Stimulated activated CD4-positive, alpha-beta T cell treated with anti-CD3 and anti-CD28 coated beads, TNF-alpha, amount 100 ng/mL, for 4 hours (primary cell): ENCODE results near the gene B4GALNT1.
"Not testable (repeated sequence)": the region's sequence is repeated elsewhere in the genome, so short reads cannot be mapped to it uniquely, and the experiment has no call there.

ENCODE experiments used
- DNase-seq, 3 experiments: peaks; one replicate each; pipeline ENCODE4 v3.0.0-alpha.2; 2020; ENCODE audit warnings: low read depth in 3 of 3

Gene B4GALNT1

DNA sequence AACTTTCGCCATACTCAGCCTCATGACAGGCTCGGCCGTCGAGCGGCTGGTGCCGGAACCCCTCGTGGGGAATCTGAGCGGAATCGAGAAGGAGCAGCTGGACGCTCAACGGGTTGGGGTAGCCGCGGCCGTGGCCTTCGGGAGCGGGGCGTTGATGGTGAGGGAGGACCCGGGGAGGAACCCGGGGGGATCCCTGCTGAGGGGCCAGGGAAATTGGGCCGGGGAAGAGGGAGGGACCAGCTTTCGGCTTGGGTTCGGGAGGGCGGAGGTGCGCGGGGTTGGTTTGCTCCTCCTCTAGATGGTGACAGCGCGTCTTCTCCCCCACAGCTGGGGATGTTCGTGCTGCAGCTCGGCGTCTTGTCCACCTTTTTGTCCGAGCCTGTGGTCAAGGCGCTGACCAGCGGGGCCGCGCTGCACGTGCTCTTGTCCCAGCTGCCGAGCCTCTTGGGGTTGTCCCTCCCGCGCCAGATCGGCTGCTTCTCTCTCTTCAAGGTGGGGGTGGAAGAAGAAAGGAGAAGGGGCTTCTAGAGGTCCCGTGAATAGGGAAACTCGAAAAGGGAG is 12.0 kb downstream of the B4GALNT1 start:
- DNase-seq = no peak

DNA sequence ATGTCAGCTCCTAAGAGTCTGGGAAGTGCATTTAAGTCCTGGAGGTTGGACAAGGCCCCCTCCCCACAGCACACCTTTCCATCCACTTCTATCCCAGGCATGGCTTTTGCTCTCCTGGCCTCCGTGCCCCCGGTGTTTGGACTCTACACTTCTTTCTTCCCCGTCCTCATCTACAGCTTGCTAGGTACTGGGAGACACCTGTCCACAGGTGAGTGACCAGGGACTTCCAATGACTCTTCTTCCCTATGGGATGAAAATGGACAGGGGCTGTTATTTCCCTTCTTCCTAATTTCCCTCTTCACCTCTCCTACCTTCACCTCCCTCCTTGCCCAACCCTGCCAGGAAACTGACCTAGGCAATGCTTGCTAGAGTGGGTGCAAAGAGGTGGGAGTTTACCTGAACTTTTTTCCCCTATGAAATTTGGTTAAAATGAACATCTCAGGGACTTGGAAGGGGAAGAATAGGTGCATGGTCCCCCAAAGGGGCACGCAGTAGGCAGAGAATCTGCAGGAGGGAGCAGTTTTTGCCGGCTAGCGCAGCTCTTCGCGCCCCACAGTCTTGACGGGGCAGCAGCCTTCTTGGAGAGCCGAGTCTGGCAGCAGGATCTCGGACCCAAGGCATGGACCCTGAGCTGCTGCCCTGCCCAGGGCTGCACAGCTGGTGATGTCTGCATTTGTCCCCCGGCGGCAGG is 12.6 kb downstream of the B4GALNT1 start:
- DNase-seq = no peak

DNA sequence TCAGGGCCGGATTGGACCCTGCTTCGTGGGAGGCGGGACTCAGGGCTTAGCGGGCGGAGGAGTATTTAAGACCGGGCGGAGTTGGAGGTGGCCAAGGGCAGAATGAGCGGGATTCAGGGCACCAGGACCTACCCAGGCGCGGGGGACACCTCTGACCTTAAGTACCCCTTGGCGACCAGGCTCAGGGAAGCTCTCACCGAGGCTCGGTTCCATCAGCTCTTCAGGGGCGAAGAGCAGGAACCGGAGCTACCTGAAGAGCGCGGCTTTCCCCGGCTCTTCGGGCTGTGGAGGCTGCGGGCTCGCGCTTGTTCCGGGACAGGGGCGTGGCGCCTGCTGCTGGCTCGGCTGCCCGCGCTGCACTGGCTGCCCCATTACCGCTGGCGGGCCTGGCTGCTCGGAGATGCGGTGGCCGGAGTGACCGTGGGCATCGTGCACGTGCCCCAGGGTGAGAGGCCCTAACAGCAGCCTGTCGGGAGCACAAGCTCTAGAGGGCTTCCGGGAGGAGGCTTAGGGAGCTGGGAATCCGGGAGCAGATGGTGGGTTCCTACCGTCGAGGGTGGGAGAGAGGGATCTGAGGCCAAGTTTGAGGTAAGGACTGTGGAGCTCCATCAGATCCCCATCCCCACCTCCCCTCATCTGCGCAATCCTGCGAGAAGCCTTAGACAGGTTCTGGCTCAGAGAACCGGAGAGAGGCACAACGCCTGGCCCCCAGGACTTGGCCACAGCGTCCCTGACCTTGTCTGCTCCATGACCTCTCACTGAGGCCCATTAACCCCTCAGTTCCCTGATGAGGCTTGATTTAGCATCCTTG is 13.4 kb downstream of the B4GALNT1 start:
- DNase-seq = no peak

DNA sequence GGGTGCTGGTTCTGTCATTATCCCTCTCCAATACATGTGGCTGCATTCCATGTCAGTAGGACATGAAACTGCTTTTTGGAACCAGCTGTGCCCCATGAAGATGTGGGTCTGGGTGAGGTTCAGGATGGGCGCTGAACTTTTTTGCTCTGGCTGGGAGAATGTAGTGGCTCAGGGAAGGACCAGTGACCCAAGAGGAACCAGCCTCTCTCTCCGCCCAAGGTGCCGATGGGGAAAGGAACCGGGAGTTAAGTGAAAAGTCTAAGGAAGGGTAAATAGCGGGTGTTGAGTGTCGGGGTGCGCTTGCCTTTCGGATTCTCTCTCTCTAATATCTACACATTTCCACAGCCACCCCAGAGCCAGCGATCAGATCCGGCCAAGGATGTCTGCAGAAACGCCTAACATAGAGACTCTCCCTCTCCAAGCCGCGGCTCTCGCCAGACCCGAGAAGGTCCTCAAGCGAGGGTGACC is 14.0 kb downstream of the B4GALNT1 start:
- no peak for DNase-seq

DNA sequence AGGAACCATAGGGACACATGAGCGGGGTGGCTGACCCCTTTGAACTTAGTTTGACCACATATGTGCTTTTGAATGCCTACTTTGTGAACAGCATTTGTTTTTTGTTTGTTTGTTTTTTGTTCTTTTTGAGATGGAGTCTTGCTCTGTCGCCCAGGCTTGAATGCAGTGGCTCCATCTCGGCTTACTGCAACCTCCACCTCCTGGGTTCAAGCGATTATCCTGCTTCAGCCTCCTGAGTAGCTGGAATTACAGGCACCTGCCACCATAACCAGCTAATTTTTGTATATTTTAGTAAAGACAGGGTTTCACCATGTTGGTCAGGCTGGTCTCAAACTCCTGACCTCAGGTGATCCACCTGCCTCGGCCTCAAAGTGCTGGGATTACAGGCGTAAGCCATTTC is 14.6 kb downstream of the B4GALNT1 start:
- DNase-seq = not testable (repeated sequence)

DNA sequence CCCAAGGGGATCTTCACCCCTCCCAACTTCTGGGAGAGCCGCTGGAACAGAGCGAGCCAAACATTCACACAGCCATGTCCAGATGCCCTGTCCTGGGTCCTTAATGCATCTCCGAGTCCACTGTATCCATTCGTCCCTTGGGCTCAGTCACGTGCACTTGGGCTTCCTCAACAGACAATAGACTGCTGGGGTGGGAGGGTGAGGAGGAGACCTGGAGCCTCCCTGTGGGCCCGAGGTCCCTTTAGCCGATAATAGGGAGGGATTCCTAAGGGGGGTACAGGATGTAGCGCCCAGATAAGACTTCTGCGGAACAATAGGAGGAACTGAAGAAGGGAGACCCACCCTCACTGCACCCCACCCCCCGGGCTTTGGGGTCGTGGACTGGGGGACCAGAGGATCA is 15.1 kb downstream of the B4GALNT1 start:
- DNase-seq = no peak

DNA sequence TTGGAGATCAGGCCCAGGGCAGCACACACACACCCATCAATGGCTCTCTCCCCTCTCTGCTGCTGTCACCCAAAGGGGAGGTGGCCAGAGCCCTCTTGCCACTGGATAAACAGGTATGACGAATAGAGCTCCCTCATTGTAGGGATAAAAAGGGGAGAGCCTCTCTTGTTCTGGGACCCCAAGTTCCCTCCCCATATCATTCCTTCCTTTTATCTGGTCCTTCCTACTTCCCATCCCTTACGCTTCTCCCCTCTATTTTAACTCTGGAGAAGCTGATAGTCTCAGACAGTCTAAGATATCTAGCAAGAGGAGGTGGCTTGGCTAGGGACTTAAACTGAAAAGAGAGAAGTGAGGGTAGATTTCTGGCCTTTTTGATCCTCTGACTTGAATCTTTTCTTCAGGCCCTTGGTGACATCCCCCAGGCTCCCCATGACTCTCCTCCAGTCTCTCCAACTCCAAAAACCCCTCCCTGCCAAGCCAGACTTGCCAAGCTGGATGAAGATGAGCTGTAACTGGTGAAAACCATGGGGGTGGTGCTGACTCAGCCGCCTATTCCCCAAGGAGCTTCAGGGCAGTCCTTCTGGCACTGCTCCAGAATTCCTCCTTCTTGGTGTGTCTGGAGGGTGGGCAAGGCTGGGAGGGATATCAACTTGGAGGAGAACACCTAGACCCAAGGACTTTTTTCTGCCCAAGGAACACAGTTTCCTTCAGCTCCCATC is 16.5 kb downstream of the B4GALNT1 start:
- no peak for DNase-seq

DNA sequence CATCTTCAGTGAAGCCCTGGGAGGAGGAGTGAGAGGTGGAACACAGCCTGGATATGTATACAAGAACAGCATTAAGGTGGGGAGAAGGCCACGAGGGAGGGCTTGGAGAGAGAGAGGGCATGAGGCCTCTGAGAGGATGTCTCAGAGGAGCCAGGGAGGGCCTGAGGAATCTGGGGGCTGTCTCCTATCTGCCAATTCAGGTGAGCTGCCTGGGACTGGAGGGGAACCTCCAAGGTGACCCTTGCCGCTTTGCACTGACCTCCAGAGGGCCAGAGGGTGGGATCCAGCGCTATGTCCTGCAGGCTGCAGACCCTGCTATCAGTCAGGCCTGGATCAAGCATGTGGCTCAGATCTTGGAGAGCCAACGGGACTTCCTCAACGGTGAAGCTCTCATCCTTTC is 17.4 kb downstream of the B4GALNT1 start:
- no peak for DNase-seq

DNA sequence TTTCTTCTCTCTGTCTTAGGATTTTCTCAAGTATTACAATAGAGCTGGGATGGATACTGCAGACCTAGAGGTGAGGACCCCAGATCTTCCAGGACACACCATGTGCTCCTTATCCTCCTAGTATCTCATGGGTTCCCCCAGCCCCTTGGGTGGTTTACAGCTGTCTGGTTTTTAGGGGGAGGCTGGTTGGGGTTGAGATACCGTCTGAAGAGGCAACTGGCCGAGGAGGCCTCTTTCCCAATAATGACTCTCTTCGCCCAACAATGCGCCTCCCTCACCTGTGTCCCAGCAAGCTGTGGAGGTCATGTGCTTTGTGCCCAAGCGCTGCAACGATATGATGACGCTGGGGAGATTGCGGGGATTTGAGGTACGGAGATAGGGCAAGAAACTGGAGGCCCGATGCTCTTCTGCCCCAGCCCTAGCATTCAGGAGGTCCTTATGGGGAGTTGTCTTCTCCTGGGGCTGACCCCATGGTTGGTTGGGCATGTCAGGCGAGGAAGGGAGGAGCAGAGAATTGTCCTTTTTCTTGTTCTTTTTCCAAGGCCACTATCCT is 18.0 kb downstream of the B4GALNT1 start:
- no peak for DNase-seq

DNA sequence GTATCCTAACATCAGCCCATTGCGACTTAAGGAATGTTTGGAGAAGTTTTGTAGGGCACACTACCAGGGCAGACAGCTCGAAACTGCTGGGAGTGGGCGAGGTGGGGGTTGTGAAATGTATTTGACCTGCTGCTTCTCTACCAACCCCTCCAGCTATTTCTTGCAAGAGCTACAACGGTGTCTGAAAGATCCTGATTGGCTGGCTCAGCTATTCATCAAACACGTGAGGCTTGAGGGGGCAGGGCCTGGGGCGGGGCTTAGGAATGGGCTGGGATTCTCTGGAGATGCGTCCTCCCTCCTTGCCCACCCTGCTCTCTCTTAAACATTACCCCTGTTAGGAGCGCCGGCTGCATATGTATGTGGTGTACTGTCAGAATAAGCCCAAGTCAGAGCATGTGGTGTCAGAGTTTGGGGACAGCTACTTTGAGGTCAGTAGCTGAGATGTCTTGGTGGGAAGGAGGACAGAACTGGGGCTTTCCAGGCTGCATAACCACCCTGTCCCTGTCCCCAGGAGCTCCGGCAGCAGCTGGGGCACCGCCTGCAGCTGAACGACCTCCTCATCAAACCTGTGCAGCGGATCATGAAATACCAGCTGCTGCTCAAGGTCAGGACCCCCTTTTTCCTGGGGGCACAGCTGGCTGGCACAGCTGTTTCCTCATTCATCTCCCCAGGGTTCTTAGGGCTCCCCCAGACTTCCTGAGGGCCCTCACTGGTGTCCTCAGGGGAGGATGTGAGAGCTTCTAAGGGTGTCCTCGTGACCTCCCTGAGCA is 18.6 kb downstream of the B4GALNT1 start:
- DNase-seq = no peak

DNA sequence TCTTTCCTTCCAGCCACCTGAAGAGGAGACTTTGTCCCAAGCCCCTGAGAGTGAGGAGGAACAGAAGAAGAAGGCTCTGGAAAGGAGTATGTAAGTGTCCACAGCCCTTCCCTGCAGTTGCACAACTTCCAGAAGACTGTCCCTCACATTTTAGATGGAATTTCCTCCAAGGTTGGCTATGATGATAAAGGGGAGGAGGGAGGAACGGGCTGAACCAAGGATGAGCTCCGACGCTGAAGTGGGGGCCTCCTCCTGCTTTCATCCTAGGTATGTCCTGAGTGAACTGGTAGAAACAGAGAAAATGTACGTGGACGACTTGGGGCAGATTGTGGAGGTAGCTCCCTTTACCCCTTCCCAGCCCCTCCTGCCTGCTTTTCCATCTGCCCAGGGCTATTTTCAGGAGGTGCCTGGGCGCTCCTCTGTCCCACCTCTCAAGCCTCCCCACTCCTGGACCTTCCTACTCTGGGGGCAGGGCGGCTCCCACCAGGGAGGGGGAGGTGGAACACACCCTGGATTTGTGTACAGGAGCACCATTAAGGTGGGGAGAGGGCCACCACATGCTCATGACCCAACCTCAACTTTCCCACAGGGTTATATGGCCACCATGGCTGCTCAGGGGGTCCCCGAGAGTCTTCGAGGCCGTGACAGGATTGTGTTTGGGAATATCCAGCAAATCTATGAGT is 19.4 kb downstream of the B4GALNT1 start:
- DNase-seq = no peak

DNA sequence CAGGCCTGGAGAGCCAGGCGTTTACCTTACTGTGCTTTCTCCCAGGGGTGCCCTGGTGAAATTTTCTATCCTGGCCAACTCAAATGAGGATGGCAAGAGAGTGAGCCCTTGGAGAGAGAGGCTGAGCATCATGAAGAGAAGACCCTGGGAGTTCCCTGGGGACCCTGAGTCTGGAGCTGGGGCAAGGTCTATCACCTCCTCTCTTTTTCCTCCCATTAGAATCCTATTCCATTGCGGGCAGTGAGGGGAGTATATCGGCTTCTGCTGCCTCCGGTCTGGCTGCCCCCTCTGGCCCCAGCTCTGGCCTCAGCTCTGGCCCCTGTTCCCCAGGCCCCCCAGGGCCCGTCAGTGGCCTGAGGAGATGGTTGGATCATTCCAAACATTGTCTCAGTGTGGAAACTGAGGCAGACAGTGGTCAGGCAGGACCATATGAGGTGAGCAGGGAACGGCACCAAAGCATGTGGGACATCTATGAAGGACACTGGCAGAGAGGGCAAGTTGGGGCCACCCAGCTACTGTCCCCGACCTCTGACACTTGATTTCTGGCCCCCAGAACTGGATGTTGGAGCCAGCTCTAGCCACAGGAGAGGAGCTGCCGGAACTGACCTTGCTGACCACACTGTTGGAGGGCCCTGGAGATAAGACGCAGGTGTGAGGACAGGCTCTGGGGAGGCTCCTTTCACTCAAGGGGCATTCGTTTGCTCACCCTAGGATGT is 20.1 kb downstream of the B4GALNT1 start:
- DNase-seq = no peak

DNA sequence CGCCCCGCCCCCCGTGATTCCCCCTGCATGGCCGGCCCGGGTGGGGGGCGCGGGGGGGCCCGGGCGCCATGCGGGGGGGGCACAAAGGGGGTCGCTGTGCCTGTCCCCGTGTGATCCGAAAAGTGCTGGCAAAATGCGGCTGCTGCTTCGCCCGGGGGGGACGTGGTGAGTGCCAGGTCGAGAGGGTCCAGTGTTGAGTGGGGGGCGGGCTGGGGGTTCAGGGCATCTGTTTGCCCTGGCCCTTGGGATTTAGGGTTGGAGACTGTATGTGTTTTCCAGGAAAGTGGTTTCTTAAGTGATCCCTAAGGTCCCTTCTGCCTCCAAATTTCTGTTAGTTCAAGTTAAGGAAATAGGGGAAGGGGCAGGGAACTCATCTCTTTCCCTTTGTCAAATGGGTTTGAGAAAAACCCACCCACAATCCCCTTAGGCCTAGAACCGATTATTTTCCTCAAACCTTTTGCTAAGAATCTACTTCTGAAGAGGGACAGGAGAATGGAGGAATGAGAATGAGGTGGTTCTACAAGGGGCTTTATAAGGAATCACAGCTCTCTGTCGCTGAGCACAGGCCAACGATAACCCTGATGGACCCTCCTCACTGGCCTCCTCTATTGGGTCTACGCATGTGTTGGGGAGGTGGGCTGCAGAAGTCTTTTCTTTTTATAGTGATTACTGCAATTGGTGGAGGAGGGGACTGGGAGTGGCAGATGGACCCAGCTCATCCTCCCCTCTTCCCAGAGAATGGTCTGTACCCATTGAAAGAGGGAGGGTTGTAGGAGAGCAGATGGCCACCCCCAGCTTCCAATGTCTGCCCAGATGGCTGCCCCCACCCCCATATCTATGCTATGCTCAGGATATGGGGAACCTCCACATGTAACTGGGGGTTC is 20.9 kb downstream of the B4GALNT1 start:
- no peak for DNase-seq

DNA sequence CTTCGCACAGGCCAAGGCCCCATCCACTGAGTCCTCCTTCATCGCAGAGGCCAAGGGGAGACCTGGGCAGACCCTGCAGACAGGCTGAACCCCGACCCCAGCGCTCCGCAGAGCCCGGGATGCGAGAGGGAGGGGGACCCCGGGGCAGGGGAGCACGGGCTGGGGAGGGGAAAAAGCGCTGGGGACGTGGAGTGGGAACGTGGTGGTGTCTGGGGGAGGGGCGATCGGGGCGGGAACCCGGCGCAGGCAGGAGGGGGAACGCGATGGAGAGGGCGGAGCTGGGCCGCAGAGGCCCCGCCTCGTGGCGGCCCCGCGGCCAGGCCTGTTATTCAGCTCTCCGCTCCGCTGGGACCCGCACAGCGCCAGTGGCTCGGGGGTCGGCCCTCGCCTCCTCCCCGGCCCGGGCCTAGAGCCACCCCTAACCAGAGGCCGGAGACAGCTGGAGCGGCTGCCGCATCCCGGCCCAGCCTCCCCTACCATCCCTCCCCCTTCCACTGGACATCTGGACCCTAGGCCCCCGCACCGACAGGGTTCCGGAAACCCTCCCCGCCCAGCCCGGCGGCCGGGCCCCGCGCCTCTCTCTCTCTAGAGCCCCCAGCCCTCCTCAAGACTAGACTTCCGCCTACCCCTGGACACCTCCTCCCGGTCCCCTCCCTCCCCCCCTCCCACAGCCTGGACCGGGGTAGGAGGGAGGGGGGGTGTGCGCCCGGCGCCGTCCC is 21.7 kb downstream of the B4GALNT1 start, which contains the start of gene ARHGEF25:
Gene ARHGEF25, plus strand, starts transcription at position 328 of the 719 bp plus-strand sequence. CDS start 460 bp downstream, outside the sequence.
- peak in 1 of 3 experiments; percentile 51 for DNase-seq

DNA sequence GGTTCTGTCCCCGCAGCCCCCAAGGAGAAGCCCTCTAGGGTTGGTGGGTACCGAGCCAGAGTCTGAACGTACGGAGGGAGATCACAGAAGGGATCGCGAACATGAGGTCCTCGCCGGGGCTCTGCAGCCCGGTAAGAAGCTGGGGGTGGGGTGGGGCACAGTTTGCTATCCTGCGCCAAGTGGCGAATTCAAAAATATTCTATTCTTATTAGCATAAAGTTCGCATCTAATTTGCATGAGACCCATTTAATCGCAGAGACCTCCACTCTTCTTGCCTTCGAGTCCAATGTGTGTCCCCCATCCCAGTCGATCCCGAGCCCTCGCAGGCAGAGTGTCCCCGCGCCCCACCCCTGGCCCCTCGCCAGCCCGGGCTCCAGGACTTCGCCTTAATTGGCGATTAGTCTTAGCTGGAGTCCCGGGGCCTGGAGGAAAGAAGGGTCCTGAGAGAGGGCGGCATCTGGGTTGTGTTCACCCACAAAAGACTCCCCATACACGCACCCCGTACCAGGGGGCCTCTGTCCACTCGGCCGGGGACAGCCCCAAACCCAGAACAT is 22.4 kb downstream of the B4GALNT1 start:
- no peak for DNase-seq

DNA sequence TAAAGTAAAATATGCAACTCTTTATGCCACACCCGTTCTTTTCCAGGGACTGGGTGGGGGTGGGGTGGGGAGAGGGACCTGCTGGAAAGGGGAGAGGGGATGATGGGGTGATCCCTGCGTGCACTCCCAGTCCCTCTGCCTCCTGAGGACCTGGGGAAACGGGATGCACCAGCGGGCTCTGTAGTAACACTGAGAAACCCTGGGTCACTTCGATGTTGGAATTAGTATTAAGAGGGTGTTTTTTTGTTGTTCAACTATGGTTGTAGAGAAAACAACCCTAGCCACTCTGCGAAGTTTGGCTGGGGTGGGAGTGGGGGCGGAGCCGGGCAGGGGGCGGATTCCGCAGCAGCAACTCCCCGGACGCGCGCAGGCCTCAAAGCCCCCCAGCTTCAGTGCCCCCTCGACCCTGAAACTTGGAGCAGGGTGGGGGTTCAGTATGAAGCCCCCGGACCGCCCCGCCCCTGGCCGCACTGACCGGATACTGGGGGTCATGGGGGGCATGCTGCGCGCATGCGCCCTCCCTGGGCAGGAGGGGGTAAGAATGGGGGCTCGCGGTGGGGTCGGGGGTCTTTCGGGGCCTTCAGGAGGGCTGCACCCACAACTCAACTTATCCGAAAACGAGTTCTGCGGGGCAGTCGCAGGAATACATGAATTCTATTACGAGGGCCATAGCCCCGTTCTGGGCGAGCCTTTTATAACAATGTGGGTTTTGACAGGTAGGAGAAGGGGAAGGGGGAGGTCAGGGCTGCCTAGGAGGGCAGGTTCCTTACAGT is 23.0 kb downstream of the B4GALNT1 start:
- no peak for DNase-seq
